A549 (cell line): Measurements from ENCODE around the gene COA8. TPM values are rescaled to one million over a fixed set of nuclear protein-coding genes. Genes with fewer than 3 reads are reported as not detected.

ENCODE experiments used
- ATAC-seq, 2 experiments: fragments of 200-7000 bp in 1 of 2; fragments of >200 bp in 1 of 2; cut with Nextera tagmentation in 1 of 2; cut with Tn5 transposase in 1 of 2; 3 replicates each; pipeline versions ENCODE4 v1.8.0 to v1.9.1; 2018 to 2020; ENCODE audit warnings: mild to moderate bottlenecking in 1 of 2, moderate library complexity in 1 of 2
- CTCF ChIA-PET: fragments of 300-600 bp; sonication (Branson Sonifier 250); formaldehyde crosslinking; extraction: SDS; loops from one replicate; lab custom pipeline; 2021; ENCODE audit warnings: antibody characterized with exemption, inconsistent platforms; lab: Yijun Ruan, JAX
- POLR2A ChIA-PET: fragments of 350-600 bp; formaldehyde crosslinking; extraction: SDS; loops from one replicate; lab custom pipeline; 2021; ENCODE audit warnings: antibody characterized with exemption, inconsistent platforms; lab: Yijun Ruan, JAX
- DNase-seq, 2 experiments: peaks; one replicate each; pipeline versions ENCODE4 v3.0.0 to v3.0.0-alpha.2; 2011 to 2016; ENCODE audit warnings: low read depth in 1 of 2, low spot score in 1 of 2
- FAIRE-seq: peaks from 2 replicates; lab custom pipeline; 2011; peaks lifted over from hg19 to GRCh38; lab: Jason Lieb, UNC
- H3K27ac ChIP-seq, 2 experiments: fragments of >200 bp; sonication (Bioruptor Twin); formaldehyde crosslinking; 3 replicates each; pipeline ENCODE4 v1.5.1; 2016 to 2017
- H3K4me1 ChIP-seq: fragments of >200 bp; sonication (Bioruptor Twin); formaldehyde crosslinking; 3 replicates; pipeline ENCODE4 v1.6.1; 2016
- H3K4me2 ChIP-seq: fragments of >200 bp; sonication (Bioruptor Twin); formaldehyde crosslinking; 3 replicates; pipeline ENCODE4 v1.6.1; 2016
- H3K4me3 ChIP-seq: fragments of >200 bp; sonication (Bioruptor Twin); formaldehyde crosslinking; 3 replicates; pipeline ENCODE4 v1.5.1; 2016
- H3K9me3 ChIP-seq: fragments of >200 bp; sonication (Bioruptor Twin); formaldehyde crosslinking; 3 replicates; pipeline ENCODE4 v1.6.1; 2016
- CBX2 ChIP-seq: fragments of 200-600 bp; sonication (generic); IDR thresholded peaks from 2 replicates; pipeline ENCODE4 v1.6.1; 2016; ENCODE audit warnings: low read depth, mild to moderate bottlenecking, borderline replicate concordance
- CTCF ChIP-seq: fragments of >200 bp; sonication (Bioruptor Twin); formaldehyde crosslinking; IDR thresholded peaks from 3 replicates; pipeline ENCODE4 v1.5.1; 2016
- EP300 ChIP-seq, 2 experiments: fragments of >200 bp; sonication (Bioruptor Twin); formaldehyde crosslinking; IDR thresholded peaks; 2 replicates in 1 of 2; 3 replicates in 1 of 2; pipeline ENCODE4 v1.6.1; 2016 to 2017
- ESRRA ChIP-seq: fragments of 150-350 bp; IDR thresholded peaks from 2 replicates; pipeline ENCODE4 v1.6.1; 2014; ENCODE audit warnings: mild to moderate bottlenecking, low read length, borderline replicate concordance
- HEYL ChIP-seq: fragments of 250-450 bp; sonication (Bioruptor Pico); IDR thresholded peaks from 2 replicates; pipeline ENCODE4 v1.8.0; 2021; ENCODE audit warnings: mild to moderate bottlenecking, moderate library complexity
- HOXB13 ChIP-seq: fragments of 250-450 bp; sonication (Bioruptor Pico); IDR thresholded peaks from 2 replicates; pipeline ENCODE4 v1.5.0; 2020; ENCODE audit warnings: low read depth, mild to moderate bottlenecking, moderate library complexity
- JUN ChIP-seq, 2 experiments: fragments of >200 bp; sonication (Bioruptor Twin); formaldehyde crosslinking; IDR thresholded peaks; 2 replicates in 1 of 2; 3 replicates in 1 of 2; pipeline ENCODE4 v1.6.1; 2016 to 2017
- KDM5A ChIP-seq: fragments of 200-600 bp; sonication (generic); IDR thresholded peaks from 2 replicates; pipeline ENCODE4 v1.6.1; 2016; ENCODE audit warnings: antibody characterized with exemption, mild to moderate bottlenecking
- NFE2L2 ChIP-seq: fragments of 150-350 bp; conservative IDR thresholded peaks from 2 replicates; pipeline ENCODE4 v1.6.1; 2014; ENCODE audit warnings: low read length
- PHF8 ChIP-seq: fragments of 200-600 bp; sonication (generic); IDR thresholded peaks from 2 replicates; pipeline ENCODE4 v1.6.1; 2016; ENCODE audit warnings: low read depth, mild to moderate bottlenecking, antibody characterized with exemption, moderate library complexity, borderline replicate concordance
- RCOR1 ChIP-seq: fragments of 150-350 bp; IDR thresholded peaks from 2 replicates; pipeline ENCODE4 v1.6.1; 2014; ENCODE audit warnings: antibody characterized with exemption, low read length, low read depth
- REST ChIP-seq: fragments of 200-600 bp; sonication (generic); IDR thresholded peaks from 2 replicates; pipeline ENCODE4 v1.6.1; 2016; ENCODE audit warnings: antibody characterized with exemption, mild to moderate bottlenecking, moderate library complexity
- SREBF2 ChIP-seq: fragments of 450-650 bp; IDR thresholded peaks from 2 replicates; pipeline ENCODE4 v1.6.1; 2014; ENCODE audit warnings: mild to moderate bottlenecking, moderate library complexity
- ZNF302 ChIP-seq: fragments of 250-450 bp; sonication (Bioruptor Pico); IDR thresholded peaks from 2 replicates; pipeline ENCODE4 v1.9.0; 2021; ENCODE audit warnings: inconsistent platforms, mild to moderate bottlenecking, moderate library complexity
- WGBS: methylation state at CpG from one replicate; pipeline ENCODE4 v1.1.6; 2017; ENCODE audit errors: missing lambda C conversion rate; 5-methylcytosine and 5-hydroxymethylcytosine counted together
- polyA plus RNA-seq, 4 experiments: library from polyadenylated mRNA; depleted of rRNA in 3 of 4; stranded (reverse); fragments of >200 nt; fragmentation: RNase III in 1 of 4; extraction: RNeasy Plus Mini Kit Qiagen cat#74134 plus additional on column Dnase treatment in 1 of 4; gene quantifications; 2 replicates in 3 of 4; 3 replicates in 1 of 4; pipeline ENCODE4 v1.2.3, GENCODE V29; 2011 to 2017

Gene COA8
- polyA plus RNA-seq, 2 of the 4 experiments (the other 2 are of a cell fraction) = 29.8 to 34.9 TPM

- peaks cover 38% of the 10 kb centered on the region for H3K4me1 ChIP-seq
- no peak for TF ChIP-seq NFE2L2
- no peak for TF ChIP-seq CTCF
- POLR2A ChIA-PET = interaction anchor here (0.8 to 2.4 kb wide), 3 partner anchors 13 to 24 kb away, joined by 3 to 22 read pairs (median 4); partner anchors contain the start of gene TRMT61A
- no peak for DNase-seq
- peak in 1 of 2 experiments; percentile 6; a peak in 3 of 6 replicates for ATAC-seq
- no peaks in the 10 kb centered on the region for H3K9me3 ChIP-seq
- 83% methylated on average over 29 of the region's 33 CpGs for WGBS
- FAIRE-seq = no peak
- CTCF ChIA-PET = interaction anchor here (0.6 to 28.8 kb wide), 5 partner anchors 9 to 142 kb away, joined by 3 to 489 read pairs (median 12); partner anchors contain the start of genes CKB and TRMT61A
- peak overlapping the region; percentile 71 for H3K4me2 ChIP-seq
- no peak overlapping the region for H3K4me3 ChIP-seq
- H3K27ac ChIP-seq = peak overlapping the region; percentile 31 to 75; a peak in 4 of 6 replicates
Measured at GRCh38 chr14:103541709-103542604, 20.8 kb upstream of the COA8 start.

GRCh38 chr14:103542605-103543088 lies 20.1 kb upstream of the COA8 start:
- Histone ChIP-seq H3K4me1 (peaks cover 38% of the 10 kb centered on the region), H3K27ac (peak overlapping the region in 1 of 2 experiments; percentile 75; a peak in 3 of 6 replicates), H3K4me3 (no peak overlapping the region), H3K4me2 (peak overlapping the region; percentile 53), H3K9me3 (no peaks in the 10 kb centered on the region)
- POLR2A ChIA-PET = interaction anchor here (0.8 to 1.0 kb wide), 2 partner anchors 14 to 24 kb away, joined by 3 to 4 read pairs; partner anchors contain the start of gene TRMT61A
- WGBS = 39% methylated on average over 8 of the region's 18 CpGs
- FAIRE-seq = no peak
- no peak for DNase-seq
- CTCF ChIA-PET = interaction anchor here (0.5 to 28.8 kb wide), 5 partner anchors 10 to 43 kb away, joined by 3 to 489 read pairs (median 12); partner anchors contain the start of genes CKB and TRMT61A
- ATAC-seq = no peak
- no peak for TF ChIP-seq ZNF302 (CRISPR knock-in tag)
- no peak for TF ChIP-seq CBX2
- no peak for TF ChIP-seq ESRRA
- TF ChIP-seq HEYL (CRISPR knock-in tag) = no peak
- TF ChIP-seq RCOR1 = no peak
- TF ChIP-seq EP300 (IDR thresholded peaks at IDR 0.05) = no peak
- TF ChIP-seq REST = no peak
- TF ChIP-seq JUN (IDR thresholded peaks at IDR 0.05) = no peak
- no peak for TF ChIP-seq SREBF2
- TF ChIP-seq HOXB13 (CRISPR knock-in tag) = no peak
- no peak for TF ChIP-seq PHF8

- ChIA-PET CTCF (interaction anchor here (0.5 to 28.8 kb wide), 5 partner anchors 10 to 43 kb away, joined by 3 to 489 read pairs (median 100); partner anchors contain the start of genes BAG5, CKB, COA8 and TRMT61A), POLR2A (interaction anchor here (1.0 kb wide), 1 partner anchor 14 kb away, joined by 3 read pairs; the partner anchor contains the start of gene TRMT61A)
- FAIRE-seq = no peak
- Histone ChIP-seq H3K9me3 (no peaks in the 10 kb centered on the region), H3K27ac (peak overlapping the region in 1 of 2 experiments; percentile 75; a peak in 3 of 6 replicates), H3K4me3 (no peak overlapping the region), H3K4me2 (peak overlapping the region; percentile 53; the same call in 2 of the 3 replicates), H3K4me1 (peaks cover 38% of the 10 kb centered on the region)
- no peak for ATAC-seq
- WGBS = 73% methylated on average over 7 of the region's 10 CpGs
- no peak for DNase-seq
- no peak for TF ChIP-seq KDM5A
- TF ChIP-seq, all 56 proteins: peak for 0
Measured at GRCh38 chr14:103543140-103543539, 19.6 kb upstream of the COA8 start.
